ENCODE results near the gene DNAH7.

Gene DNAH7

DNA sequence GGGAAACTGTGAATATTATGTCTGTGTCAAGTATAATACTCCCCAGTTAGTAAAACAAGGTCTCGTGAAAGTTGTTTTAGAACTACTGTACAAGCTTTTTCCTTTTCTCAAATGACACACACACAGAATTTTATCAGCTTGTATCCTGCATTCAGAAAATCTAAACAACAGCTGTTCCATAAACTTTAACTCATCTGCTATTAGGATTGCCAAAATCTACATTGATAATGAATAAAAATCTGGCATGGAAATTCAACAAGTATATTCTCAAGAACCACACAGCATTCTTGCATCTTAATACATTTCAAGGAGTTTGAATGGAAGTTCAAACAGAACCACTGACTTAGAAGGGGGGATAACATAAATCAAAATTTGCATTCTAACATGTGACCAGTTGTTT, 260.4 kb downstream of the DNAH7 start:
- DNase-seq (ENCODE audit: low read depth) = no peak

DNA sequence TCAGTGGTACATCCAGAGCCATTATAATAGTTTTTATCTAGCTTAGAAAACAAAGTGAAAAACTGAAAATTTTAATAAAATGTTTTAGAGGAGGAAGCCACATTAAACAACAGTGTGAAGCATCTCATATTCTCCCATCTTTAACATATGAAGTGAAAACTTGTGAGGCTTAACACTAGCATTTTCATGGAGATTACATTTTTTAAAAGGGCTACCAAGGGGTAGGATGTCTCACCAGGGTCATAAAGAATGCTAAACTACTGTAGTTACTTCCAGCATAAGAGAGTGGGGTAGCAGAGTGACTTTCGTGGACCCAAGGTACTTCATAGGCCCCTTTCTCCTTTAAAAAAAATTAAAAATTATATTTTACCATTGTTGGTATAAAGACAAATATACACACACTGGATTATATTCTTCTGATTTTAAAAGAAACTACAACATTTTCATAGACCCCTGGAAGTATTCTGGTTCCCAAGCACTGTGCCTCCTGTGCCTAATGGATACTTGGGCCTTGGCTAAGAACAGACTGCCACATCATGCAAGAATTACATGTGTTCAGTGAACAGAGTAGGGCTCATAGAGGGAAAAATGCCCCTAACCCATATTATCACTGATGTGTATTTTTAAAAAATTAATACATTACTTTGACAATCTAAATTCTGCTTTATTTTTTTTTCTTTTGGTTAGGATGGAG, 263.2 kb downstream of the DNAH7 start:
- DNase-seq (ENCODE audit: low read depth) = no peak

DNA sequence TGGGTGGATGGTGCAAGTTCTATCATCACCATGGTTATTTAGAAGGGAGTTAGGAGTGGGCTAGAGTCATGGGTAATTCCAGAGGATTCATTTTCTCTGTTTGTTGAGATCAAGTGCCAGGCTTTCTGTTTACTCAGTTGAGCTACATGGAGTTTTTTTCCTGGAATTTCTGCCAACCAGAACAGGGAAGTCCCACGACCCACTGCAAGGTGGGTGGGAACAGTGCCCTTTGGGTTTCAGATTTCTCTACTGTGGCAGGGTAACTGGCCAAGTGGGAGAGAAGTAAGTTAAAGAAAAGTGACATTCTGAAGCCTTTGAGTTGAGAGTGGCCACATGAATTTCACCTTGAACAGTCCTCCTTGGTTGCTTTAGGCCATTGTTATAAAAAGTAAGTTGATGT, 272.8 kb downstream of the DNAH7 start:
- DNase-seq (ENCODE audit: low read depth) = no peak

DNA sequence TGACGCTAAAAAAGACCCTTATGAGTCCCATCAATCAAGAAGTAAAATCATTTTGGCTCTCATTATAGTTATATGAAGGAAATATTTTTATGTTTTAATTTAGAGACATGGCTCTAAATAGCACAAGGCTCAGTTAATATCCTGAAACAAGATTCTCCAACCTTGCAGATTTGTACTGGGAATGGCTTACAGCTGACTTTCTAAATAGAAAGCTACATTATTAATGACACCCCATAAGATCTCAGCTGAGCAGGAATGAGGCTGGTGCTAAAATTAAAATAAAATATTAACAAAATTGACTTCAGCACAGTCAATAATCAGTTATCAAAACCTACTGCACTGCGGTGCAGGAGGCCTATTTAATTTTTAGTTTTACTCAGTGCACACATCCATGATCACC, 274.8 kb downstream of the DNAH7 start:
- no peak for DNase-seq (ENCODE audit: low read depth)

DNA sequence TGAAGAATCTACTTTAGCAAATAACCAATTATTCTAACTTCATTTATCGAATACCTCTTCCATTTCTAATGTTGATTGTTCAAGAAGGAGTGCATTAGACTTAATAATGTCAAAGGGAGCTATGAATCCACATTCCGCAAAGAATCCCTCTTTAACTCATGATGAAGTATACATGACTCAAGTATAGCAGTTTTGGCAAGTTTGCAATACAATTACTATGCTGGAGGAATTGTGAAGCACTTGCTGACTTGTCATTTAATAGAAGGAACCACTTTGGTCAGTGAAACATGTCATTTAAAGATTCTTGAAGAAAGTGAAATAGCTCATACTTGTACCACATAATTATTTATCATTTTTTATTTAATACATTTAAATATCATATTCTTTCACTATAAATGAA, 286.5 kb downstream of the DNAH7 start:
- no peak for DNase-seq (ENCODE audit: low read depth)

DNA sequence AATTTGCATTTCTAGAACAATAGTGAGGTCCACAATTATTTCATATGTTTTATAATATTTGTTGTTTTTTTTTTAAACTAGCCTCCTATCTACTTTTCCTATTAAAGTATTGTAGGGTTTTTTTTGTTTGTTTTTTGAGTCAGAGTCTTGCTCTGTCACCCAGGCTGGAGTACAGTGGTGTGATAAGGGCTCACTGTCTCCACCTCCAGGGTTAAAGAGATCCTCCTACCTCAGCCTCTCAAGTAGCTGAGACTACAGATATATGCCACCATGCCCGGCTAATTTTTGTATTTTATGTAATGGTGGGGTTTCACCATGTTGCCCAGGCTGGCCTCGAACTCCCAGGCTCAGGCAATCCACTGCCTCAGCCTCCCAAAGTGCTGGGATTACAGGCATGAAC, 289.1 kb downstream of the DNAH7 start:
- no peak for DNase-seq (ENCODE audit: low read depth)

DNA sequence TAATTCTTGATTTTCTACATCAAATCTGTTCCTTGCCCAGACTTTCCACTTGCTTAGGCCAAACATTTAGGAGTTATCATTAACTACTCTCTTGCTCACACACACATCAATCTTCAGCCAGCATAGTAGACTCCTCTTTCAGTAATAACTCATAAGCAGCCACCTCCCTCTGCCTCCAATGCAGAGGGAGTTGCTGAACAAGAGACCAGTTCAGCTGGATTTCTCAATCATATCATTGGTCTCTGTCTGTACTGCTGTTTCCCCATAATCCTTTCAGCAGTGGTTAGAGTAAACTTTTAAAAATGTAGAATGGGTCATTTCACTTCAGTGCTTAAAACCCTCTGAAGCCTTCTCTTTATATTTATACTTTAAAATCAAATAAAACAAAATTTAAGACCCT, 298.7 kb downstream of the DNAH7 start:
- no peak for DNase-seq (ENCODE audit: low read depth)

DNA sequence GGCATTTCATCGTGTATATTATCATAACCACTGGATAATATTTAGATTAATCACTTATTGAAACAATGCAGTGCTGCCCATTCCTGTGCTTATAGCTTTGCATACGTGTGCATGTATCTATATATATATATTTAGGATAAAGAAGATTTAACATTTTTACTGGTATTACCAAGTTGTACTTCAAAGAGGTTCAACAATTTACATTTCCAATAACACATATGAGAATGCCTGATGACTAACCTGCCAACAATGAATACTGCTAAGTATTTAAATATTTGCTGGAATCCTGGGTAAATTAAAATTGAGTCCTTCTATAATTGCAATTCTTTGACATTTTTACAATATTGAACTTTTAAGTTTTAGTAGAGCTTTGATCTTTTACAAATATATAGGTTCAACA, 300.2 kb downstream of the DNAH7 start:
- no peak for DNase-seq (ENCODE audit: low read depth)

DNA sequence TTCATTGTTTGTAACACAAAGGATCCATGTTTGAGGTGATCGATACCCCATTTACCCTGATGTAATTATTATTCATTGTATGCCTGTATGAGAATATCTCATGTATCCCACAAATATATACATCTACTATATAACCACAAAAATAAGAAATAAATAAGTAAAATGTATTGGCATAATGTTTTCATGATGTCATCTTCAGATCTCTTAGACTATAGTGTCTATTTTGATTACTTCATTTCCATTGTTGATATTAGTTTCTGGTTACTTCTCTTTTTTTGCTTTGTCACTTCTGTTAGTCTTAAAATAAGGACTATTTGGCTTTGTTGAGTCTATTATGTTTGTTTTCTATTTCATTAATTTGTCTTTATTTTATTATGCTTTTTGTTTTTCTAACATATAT, 301.9 kb downstream of the DNAH7 start:
- DNase-seq (ENCODE audit: low read depth) = no peak

DNA sequence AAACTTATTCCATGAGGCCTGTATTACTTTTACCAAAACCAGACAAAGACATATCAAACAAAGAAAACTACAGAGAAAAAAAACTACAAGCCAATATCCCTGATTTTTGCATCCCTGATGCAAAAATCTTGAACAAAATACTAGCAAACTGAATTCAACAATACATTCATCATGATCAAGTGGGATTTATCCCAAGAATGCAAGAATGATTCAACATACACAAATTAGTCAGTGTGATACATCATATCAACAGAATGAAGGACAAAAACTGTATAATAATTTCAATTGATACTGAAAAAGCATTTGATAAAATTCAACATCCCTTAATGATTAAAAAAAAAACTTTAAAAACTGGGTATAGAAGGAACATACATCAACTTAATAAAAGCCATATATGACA, 304.8 kb downstream of the DNAH7 start:
- no peak for DNase-seq (ENCODE audit: low read depth)

DNA sequence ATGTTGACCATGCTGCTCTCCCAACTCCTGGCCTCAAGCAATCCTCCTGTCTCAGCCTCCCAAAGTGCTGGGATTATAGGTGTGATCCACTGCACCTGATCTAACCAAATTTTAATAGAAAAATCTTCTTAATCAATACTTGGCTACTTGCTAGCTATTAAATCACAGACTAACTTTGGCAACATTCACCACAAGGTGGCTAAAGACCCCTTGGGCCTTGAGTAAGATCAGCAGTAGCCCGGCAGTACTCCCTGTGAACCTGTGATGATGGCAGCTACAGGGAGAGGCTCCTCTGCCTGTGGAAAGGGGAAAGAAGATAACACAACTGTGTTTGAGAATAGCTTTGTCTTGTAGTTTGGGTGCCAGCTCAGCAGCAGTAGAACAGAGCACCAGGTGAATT, 308.8 kb downstream of the DNAH7 start:
- no peak for DNase-seq (ENCODE audit: low read depth)

DNA sequence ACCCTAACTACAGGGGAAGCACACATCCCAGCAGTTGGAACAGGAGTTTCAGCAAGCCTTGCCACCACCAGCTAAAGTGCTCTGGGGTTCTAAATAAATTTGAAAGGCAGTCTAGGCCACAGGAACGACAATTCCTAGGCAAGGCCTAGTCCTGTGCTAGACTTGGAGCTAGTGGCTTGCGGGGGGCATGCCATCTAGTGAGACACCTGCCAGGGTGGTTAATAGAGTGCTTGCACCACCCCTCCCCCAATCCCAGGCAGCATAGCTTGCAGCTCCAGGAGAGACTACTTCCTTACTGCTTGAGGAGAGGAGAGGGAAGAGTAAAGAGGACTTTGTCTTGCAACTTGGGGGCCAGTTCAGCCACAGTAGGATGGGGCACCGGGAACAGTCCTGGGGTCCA, 309.8 kb downstream of the DNAH7 start:
- DNase-seq (ENCODE audit: low read depth) = no peak

DNA sequence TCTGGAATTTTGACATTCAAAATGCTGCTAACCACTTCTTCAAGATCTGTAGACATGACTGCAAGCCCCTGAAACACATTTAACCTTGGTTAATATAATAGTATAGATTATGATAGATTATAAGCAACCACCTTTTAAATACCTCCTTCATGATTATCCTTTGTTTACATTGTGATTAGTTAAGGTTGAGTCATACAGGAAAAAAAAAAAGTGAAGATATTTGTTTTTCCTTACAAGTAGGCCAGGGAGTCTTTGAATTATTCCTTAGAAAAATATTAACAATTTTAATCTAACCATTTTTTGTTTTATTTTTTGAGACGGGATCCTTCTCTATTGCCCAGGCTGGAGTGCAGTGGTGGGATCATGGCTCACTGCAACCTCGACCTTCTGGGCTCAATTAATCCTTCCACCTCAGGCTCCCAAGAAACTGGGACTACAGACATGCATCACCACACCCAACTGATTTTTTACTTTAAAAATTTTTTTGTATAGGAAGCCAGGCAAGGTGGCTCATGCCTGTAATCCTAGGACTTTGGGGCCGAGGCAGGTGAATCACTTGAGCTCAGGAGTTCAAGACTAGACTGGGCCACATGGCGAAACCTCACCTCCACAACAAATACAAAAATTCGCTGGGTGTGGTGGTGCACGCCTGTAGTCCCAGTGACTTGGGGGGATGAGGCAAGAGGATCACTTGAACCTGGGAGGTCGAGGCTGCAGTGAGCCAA, 312.3 kb downstream of the DNAH7 start:
- DNase-seq (ENCODE audit: low read depth) = no peak

DNA sequence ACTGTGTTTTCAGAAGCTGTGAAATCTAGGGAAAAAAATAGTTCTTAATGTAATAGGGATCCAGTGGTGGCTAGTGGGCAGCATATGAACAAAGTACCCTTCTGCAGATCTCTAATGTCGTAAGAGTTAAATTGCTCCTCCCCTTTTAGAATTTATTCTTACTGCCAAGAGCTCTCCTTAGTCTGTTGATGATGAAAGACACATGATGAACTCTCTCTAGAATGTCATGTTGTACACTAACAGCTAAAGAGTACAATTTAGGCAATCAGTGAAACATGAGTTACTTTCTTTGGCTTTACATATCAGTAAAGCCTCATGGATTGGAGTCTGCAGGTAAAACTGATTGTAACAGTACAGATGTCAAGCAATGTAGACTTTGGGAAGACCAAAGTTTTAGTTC, 327.4 kb downstream of the DNAH7 start:
- DNase-seq (ENCODE audit: low read depth) = no peak

DNA sequence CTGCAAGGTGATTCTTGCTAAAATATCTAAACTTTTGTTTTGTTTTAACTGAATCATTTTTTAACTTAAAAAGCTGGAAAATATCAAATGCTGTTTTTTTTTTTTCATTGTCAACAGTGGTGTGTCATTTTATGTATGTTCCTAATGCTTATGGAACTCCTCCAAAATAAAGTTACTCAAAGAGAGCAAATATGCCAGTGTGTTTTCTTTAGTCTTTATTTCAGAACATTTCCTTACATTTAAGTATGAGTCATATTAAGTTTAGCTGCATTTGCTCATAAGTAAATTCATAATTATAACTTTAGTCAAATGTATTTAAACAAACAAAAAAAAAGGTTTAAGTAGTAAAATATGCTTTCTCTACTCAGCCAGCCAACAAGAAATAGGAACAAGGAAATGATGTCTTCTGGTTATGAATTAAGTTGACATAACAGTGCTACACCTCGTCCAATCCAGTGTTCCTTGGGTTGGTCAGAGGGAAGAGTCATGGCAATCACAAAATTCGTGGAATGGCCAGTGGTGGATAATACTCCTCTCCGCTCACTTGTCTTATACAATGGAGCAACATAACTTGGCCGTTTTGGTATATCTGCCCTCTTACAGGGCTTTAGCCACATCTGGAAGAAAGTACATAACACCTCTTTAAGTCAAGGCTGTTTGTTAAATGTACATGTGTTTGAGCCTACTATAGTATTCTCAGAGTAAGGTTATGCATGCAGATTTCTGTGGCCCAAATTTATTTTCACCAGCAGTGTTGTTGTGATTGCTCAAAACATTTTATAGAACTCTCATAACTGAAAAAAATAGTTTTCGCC, 330.9 kb downstream of the DNAH7 start:
- DNase-seq (ENCODE audit: low read depth) = no peak

DNA sequence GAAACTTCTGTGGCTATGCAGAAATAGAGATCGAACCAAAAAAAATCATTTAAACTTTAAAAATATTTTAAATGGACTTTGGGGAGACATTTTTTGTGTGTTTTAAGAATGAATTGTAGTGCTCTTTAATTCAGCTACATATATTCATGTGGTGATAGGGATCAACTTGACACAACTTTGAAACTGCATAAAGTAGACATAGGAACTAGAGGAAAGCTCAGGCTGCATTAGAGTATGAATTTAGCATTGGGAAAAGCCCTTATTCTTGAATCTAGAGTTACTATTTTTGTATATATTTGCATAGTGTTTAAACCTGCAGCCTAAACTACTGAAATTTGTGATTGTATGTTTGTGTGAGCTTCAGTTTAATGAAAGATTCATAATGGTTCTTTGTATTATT, 333.3 kb downstream of the DNAH7 start:
- no peak for DNase-seq (ENCODE audit: low read depth)

DNA sequence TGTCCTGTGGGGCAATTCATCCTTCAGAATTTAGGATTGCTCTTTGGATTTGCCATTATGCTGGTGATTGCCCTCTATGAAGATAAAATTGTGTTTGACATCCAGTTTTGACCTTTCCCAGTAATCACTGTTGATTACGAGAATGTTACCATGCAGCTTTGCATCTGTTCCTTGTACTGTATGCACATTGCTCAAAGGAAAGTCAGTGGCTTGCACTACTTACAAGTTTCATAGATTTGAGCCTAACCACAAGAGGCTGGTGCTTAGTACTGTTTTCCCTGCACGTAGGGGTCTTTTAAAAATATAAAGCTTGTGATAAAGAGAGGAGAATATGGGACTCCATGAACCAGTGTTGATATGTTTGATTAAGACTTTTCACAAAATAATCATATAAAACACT, 333.7 kb downstream of the DNAH7 start:
- DNase-seq (ENCODE audit: low read depth) = no peak

DNA sequence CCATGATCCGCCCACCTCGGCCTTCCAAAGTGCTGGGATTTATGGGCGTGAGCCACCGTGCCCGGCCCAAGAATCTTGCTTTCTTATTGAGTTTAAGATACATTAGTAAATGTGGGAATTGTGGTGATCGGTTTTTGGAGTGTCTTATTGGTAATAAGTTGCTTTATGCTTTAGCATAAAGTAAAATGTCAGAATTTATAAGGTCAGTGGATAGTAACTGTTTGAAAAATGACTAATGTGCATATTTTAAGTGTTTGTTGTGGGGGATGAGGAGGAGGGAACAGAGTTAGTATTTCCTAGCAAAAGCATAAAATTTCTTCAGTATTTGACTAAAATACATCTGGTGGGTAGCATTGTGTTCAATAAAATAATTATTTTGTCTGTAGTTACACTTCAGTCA, 334.2 kb downstream of the DNAH7 start:
- DNase-seq (ENCODE audit: low read depth) = no peak

DNA sequence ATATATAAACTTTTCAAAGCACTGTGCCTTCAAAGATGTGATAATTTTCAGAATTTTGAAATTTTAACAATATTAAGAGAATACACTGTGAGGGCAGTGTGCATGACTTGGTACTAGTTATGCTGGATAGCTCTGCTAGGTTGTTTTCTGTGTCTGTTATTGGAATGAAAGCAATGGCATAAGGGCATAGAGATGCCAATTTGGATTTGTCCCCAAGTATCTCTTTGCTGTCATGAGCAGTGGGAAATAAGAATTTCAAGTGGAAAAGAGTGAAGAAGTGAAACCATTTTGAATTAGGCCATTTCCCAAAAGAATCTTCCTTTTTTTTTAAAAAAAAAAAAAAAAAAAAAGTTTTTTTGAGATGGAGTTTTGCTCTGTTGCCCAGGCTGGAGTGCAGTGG, 334.8 kb downstream of the DNAH7 start:
- DNase-seq (ENCODE audit: low read depth) = no peak

DNA sequence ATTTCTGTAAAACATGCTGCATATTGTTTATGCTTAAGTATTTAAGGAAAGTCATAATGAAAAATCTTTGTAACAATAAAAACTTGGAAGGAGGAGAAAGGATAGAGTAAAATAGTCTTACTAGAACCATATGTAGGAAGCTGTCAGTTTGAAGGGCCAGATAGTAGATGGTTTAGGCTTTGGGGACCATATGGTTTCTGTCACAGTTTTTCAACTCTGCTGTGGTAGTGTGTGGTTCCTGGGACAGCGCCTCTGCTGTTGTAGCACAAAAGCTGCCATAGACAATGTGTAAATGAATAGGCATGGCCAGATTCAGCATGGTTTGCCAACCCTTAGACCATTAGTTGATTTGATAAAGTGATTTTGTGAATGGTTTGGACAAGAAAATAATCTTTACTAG, 336.1 kb downstream of the DNAH7 start:
- no peak for DNase-seq (ENCODE audit: low read depth)

DNA sequence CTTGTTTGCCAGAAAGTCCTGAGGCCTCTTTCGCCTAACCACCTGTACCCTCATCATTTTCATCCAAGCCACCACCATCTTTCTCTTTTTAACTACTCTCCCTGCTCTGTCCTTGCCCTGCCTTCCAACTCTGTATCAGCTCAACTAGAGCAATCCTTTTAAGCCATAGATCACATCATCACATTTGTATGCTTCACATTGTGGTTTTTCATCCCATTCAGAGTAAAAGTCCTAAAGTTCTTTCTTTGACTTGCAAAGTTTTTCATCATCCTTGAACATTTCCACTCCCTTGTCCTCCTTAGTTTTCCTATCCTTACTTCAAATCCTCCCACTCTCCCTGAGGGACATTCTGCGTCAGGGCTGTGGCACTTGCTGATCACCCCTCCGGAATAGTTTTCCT, 337.7 kb downstream of the DNAH7 start:
- no peak for DNase-seq (ENCODE audit: low read depth)

DNA sequence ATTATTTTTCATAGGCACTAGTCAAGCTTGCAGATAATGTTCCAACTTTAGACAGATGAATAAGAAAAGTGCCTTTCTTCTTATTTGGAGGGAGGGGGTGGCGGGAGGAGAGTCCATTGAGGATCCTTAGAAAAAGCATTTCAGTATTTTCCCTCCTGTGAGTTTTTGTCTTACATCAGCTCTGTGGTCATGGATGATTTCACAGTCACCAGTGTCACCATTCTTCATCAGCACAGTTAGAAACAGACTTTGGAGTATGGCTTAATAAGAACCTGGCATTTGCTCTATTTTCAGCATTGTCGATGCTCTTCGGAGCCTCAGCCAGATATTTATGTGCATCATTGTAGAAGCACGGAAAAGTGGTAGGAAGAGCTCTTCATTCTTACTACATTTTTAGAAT, 341.5 kb downstream of the DNAH7 start:
- no peak for DNase-seq (ENCODE audit: low read depth)

DNA sequence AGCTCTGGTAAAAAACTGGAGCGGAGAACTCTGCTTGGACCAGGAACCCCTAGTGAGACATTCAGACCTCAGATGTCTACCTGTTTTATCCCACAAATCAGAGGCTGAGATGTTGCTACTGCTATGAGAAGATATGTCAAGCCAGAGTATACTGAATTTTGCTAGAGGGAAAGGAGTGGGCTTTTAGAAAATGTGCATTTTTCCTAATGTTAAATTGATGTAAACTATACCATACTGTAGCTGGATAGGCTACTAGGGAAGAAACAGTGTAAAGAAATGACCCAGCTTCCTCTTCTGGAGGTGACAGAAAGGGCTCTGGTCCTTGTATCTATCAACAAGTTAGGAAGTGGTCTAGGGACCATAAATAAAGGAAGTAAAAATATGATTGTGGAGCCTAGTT, 346.6 kb downstream of the DNAH7 start:
- DNase-seq (ENCODE audit: low read depth) = no peak
